H9 (cell line): ENCODE results near the gene ZBTB9. TPM values are rescaled to one million over a fixed set of nuclear protein-coding genes. Genes with fewer than 3 reads are reported as not detected.
A peak's percentile ranks its signal among the peaks of the same experiment; 100 is the strongest.

Experiments used
- DNase-seq: peaks from one replicate; pipeline ENCODE4 v3.0.0-alpha.2; 2017
- H2AFZ ChIP-seq: one replicate; pipeline ENCODE4 v1.6.1; 2013; ENCODE audit warnings: mild to moderate bottlenecking, low read length, control low read depth, moderate library complexity
- H2AK5ac ChIP-seq: 2 replicates; pipeline ENCODE4 v1.6.1; 2013; ENCODE audit warnings: low read length, control low read depth, mixed read lengths; ENCODE audit not compliant: insufficient read length
- H2BK120ac ChIP-seq: one replicate; pipeline ENCODE4 v1.6.1; 2013; ENCODE audit warnings: low read depth, mild to moderate bottlenecking, low read length, control low read depth, inconsistent platforms; ENCODE audit not compliant: poor library complexity, severe bottlenecking
- H2BK12ac ChIP-seq: 2 replicates; pipeline ENCODE4 v1.6.1; 2013; ENCODE audit warnings: low read length, control low read depth, mixed read lengths, low read depth; ENCODE audit not compliant: insufficient read length
- H2BK15ac ChIP-seq: 2 replicates; pipeline ENCODE4 v1.6.1; 2013; ENCODE audit warnings: low read depth, low read length, control low read depth
- H2BK20ac ChIP-seq: one replicate; pipeline ENCODE4 v1.6.1; 2013; ENCODE audit warnings: low read depth, mild to moderate bottlenecking, low read length, control low read depth, inconsistent platforms; ENCODE audit not compliant: poor library complexity, severe bottlenecking
- H2BK5ac ChIP-seq: 2 replicates; pipeline ENCODE4 v1.6.1; 2013; ENCODE audit warnings: low read length, control low read depth, mixed read lengths; ENCODE audit not compliant: insufficient read length
- H3K14ac ChIP-seq: 2 replicates; pipeline ENCODE4 v1.6.1; 2013; ENCODE audit warnings: low read length, control low read depth; ENCODE audit not compliant: insufficient read depth
- H3K18ac ChIP-seq: 2 replicates; pipeline ENCODE4 v1.6.1; 2013; ENCODE audit warnings: low read depth, mild to moderate bottlenecking, mixed read lengths, low read length, control low read depth; ENCODE audit not compliant: insufficient read length
- H3K23ac ChIP-seq: 2 replicates; pipeline ENCODE4 v1.6.1; 2013; ENCODE audit warnings: low read length, control low read depth, mixed read lengths, low read depth; ENCODE audit not compliant: insufficient read length
- H3K23me2 ChIP-seq: 2 replicates; pipeline ENCODE4 v1.6.1; 2013; ENCODE audit warnings: low read depth, mild to moderate bottlenecking, mixed read lengths, low read length, control low read depth; ENCODE audit not compliant: insufficient read length, poor library complexity, severe bottlenecking
- H3K27ac ChIP-seq: 2 replicates; pipeline ENCODE4 v1.5.1; 2013; ENCODE audit warnings: low read length, control low read depth, mixed read lengths, low read depth; ENCODE audit not compliant: insufficient read length
- H3K27me3 ChIP-seq: 2 replicates; pipeline ENCODE4 v1.6.1; 2013; ENCODE audit warnings: low read length, control low read depth, inconsistent platforms; ENCODE audit not compliant: insufficient read depth
- H3K4ac ChIP-seq: 2 replicates; pipeline ENCODE4 v1.6.1; 2013; ENCODE audit warnings: low read depth, mild to moderate bottlenecking, control low read depth, inconsistent platforms, low read length, moderate library complexity
- H3K4me1 ChIP-seq: 2 replicates; pipeline ENCODE4 v1.6.1; 2013; ENCODE audit warnings: low read length, control low read depth, inconsistent platforms; ENCODE audit not compliant: insufficient read depth
- H3K4me2 ChIP-seq: 2 replicates; pipeline ENCODE4 v1.6.1; 2013; ENCODE audit warnings: low read length, control low read depth, mixed read lengths; ENCODE audit not compliant: insufficient read length, insufficient read depth
- H3K56ac ChIP-seq: 2 replicates; pipeline ENCODE4 v1.6.1; 2013; ENCODE audit warnings: low read depth, mild to moderate bottlenecking, mixed read lengths, low read length, control low read depth; ENCODE audit not compliant: insufficient read length
- H3K79me1 ChIP-seq: 2 replicates; pipeline ENCODE4 v1.6.1; 2013; ENCODE audit warnings: low read depth, mild to moderate bottlenecking, moderate library complexity, low read length, control low read depth, inconsistent platforms; ENCODE audit not compliant: insufficient read depth, poor library complexity, severe bottlenecking
- H3K79me2 ChIP-seq: 2 replicates; pipeline ENCODE4 v1.6.1; 2013; ENCODE audit warnings: low read length, control low read depth, inconsistent platforms; ENCODE audit not compliant: insufficient read depth
- H3K9ac ChIP-seq: 2 replicates; pipeline ENCODE4 v1.6.1; 2013; ENCODE audit warnings: low read length, control low read depth, mixed read lengths; ENCODE audit not compliant: insufficient read length; ENCODE audit errors: extremely low read depth
- H3K9me3 ChIP-seq: one replicate; pipeline ENCODE4 v1.6.1; 2013; ENCODE audit warnings: low read depth, low read length, inconsistent platforms; ENCODE audit not compliant: control insufficient read depth
- H3T11ph ChIP-seq: one replicate; pipeline ENCODE4 v1.6.1; 2013; ENCODE audit warnings: mild to moderate bottlenecking, low read length, control low read depth, inconsistent platforms
- H4K20me1 ChIP-seq: one replicate; pipeline ENCODE4 v1.6.1; 2013; ENCODE audit not compliant: control insufficient read depth, insufficient read length, insufficient read depth
- H4K5ac ChIP-seq: 2 replicates; pipeline ENCODE4 v1.6.1; 2013; ENCODE audit warnings: low read depth, mild to moderate bottlenecking, mixed read lengths, low read length, control low read depth; ENCODE audit not compliant: insufficient read length
- H4K8ac ChIP-seq: replicated peaks from 2 replicates; pipeline ENCODE4 v1.6.1; 2013; ENCODE audit warnings: low read length, control low read depth, mixed read lengths, low read depth; ENCODE audit not compliant: insufficient read length
- H4K91ac ChIP-seq: 2 replicates; pipeline ENCODE4 v1.6.1; 2013; ENCODE audit warnings: low read depth, mild to moderate bottlenecking, moderate library complexity, mixed read lengths, low read length, control low read depth; ENCODE audit not compliant: insufficient read length
- H3K27ac Mint-ChIP-seq, 3 experiments: 2 replicates in 2 of 3; 3 replicates in 1 of 3; pipeline ENCODE4 v1.8.0; 2020 to 2021; ENCODE audit warnings: mixed read lengths in 3 of 3, mild to moderate bottlenecking in 1 of 3, moderate library complexity in 1 of 3
- H3K27me3 Mint-ChIP-seq: 2 replicates; pipeline ENCODE4 v1.8.0; 2021; ENCODE audit warnings: low read depth, mild to moderate bottlenecking, moderate library complexity, mixed read lengths
- H3K36me3 Mint-ChIP-seq, 3 experiments: 2 replicates in 2 of 3; 3 replicates in 1 of 3; pipeline ENCODE4 v1.8.0; 2020 to 2021; ENCODE audit warnings: low read depth in 3 of 3, mixed read lengths in 3 of 3; ENCODE audit not compliant: insufficient read depth in 1 of 3
- H3K4me1 Mint-ChIP-seq, 2 experiments: 2 replicates each; pipeline ENCODE4 v1.8.0; 2020; ENCODE audit warnings: mixed read lengths in 2 of 2
- H3K4me3 Mint-ChIP-seq, 2 experiments: 2 replicates in 1 of 2; 3 replicates in 1 of 2; pipeline ENCODE4 v1.8.0; 2020 to 2021; ENCODE audit warnings: mild to moderate bottlenecking in 2 of 2, mixed read lengths in 2 of 2, moderate library complexity in 1 of 2
- H3K9me3 Mint-ChIP-seq, 2 experiments: 2 replicates in 1 of 2; 3 replicates in 1 of 2; pipeline ENCODE4 v1.8.0; 2020; ENCODE audit warnings: mild to moderate bottlenecking in 2 of 2, mixed read lengths in 2 of 2, moderate library complexity in 1 of 2
- CTCF ChIP-seq: fragments of 200-600 bp; sonication (generic); conservative IDR thresholded peaks from 3 replicates; pipeline ENCODE4 v1.8.0; 2021; ENCODE audit warnings: antibody characterized with exemption, mild to moderate bottlenecking
- WGBS: extraction: QIAGEN DNeasy Blood & Tissue Kit; methylation state at CpG from one replicate; pipeline ENCODE4 v1.1.7; 2013; ENCODE audit warnings: missing lambda C conversion rate, low lambda C conversion rate, mixed read lengths; ENCODE audit not compliant: insufficient read length; ENCODE audit errors: extremely low coverage; 5-methylcytosine and 5-hydroxymethylcytosine counted together
- total RNA-seq: library from RNA; stranded (reverse); gene quantifications from 2 replicates; pipeline ENCODE4 v1.2.1, GENCODE V29; 2021

The ZBTB9 gene
- total RNA-seq, 1 experiment from 2014 or later: 53.1 TPM

GRCh38 chr6:33426590-33427511 lies 27.5 kb upstream of the ZBTB9 start:
- Histone ChIP-seq H2BK15ac (no peak overlapping the region), H3K79me1 (peaks cover 3% of the 10 kb centered on the region), H3K27ac (no peak overlapping the region), H3K56ac (no peak overlapping the region), H2BK120ac (no peak overlapping the region), H3K9me3 (no peaks in the 10 kb centered on the region), H4K5ac (no peak overlapping the region), H3K4ac (no peak overlapping the region), H2BK5ac (no peak overlapping the region), H3K23ac (no peak overlapping the region), H3K4me2 (peak overlapping the region; percentile 89), H2BK20ac (no peak overlapping the region), H4K8ac (no peak overlapping the region), H3K14ac (no peak overlapping the region), H4K20me1 (no peaks in the 10 kb centered on the region), H3K18ac (no peak overlapping the region), H3K23me2 (peaks cover 16% of the 10 kb centered on the region), H2BK12ac (no peak overlapping the region), H3K79me2 (peaks cover 10% of the 10 kb centered on the region; the same call in 1 of the 2 replicates), H2AFZ (no peak overlapping the region), H3K9ac (no peak overlapping the region), H3K4me1 (peaks cover 13% of the 10 kb centered on the region), H3T11ph (no peak overlapping the region), H4K91ac (no peak overlapping the region), H3K27me3 (no peaks in the 10 kb centered on the region), H2AK5ac (no peak overlapping the region)
- Mint-ChIP-seq H3K4me1 (peaks cover 75 to 78% of the 10 kb centered on the region in 2 experiments), H3K9me3 (no peaks in the 10 kb centered on the region; a peak in 1 of 5 replicates), H3K36me3 (peaks cover 24 to 27% (median 26%) of the 10 kb centered on the region in 3 experiments), H3K27ac (peak overlapping the region in 2 of 3 experiments; percentile 68 to 87; a peak in 2 of 7 replicates), H3K4me3 (peak overlapping the region; percentile 81 to 87), H3K27me3 (no peaks in the 10 kb centered on the region)
- DNase-seq: peak; percentile 33
- no peak for TF ChIP-seq CTCF
- no CpG with 5 or more reads among the region's 12 CpGs for WGBS
